MCF 10A (cell line): Measurements from ENCODE around the gene PTTG1IP. TPM values are rescaled to one million over a fixed set of nuclear protein-coding genes. Genes with fewer than 3 reads are reported as not detected.

Source experiments
- BruUV-seq: library from RNA; stranded (reverse); fragments of 400-500 nt; replicated peaks from 2 replicates; lab custom pipeline; 2021; lab: Mats Ljungman, UMichigan
- CTCF ChIA-PET: fragments of 300-600 bp; sonication (Branson Sonifier 250); formaldehyde crosslinking; extraction: SDS; loops from one replicate; lab custom pipeline; 2021; ENCODE audit warnings: antibody characterized with exemption, inconsistent platforms; lab: Yijun Ruan, JAX
- POLR2A ChIA-PET: fragments of 300-600, 350-650 bp; sonication (Branson Sonifier 250); formaldehyde crosslinking; extraction: SDS; loops from one replicate; lab custom pipeline; 2020; ENCODE audit warnings: antibody characterized with exemption, inconsistent platforms; lab: Yijun Ruan, JAX
- DNase-seq: peaks from one replicate; pipeline ENCODE4 v3.0.0-alpha.2; 2018; ENCODE audit not compliant: unreplicated experiment
- H3K27ac Mint-ChIP-seq: one replicate; pipeline ENCODE4 v1.8.0; 2022; ENCODE audit warnings: mild to moderate bottlenecking, low read depth, mixed read lengths; ENCODE audit not compliant: unreplicated experiment
- H3K27me3 Mint-ChIP-seq: one replicate; pipeline ENCODE4 v1.8.0; 2022; ENCODE audit warnings: mixed read lengths; ENCODE audit not compliant: insufficient read depth, unreplicated experiment
- H3K36me3 Mint-ChIP-seq: one replicate; pipeline ENCODE4 v1.8.0; 2022; ENCODE audit warnings: mild to moderate bottlenecking, moderate library complexity, mixed read lengths; ENCODE audit not compliant: insufficient read depth, unreplicated experiment
- H3K4me1 Mint-ChIP-seq: one replicate; pipeline ENCODE4 v1.8.0; 2022; ENCODE audit warnings: mixed read lengths; ENCODE audit not compliant: insufficient read depth, unreplicated experiment
- H3K4me3 Mint-ChIP-seq: one replicate; pipeline ENCODE4 v1.8.0; 2022; ENCODE audit warnings: mild to moderate bottlenecking, moderate library complexity, mixed read lengths; ENCODE audit not compliant: unreplicated experiment
- H3K9me3 Mint-ChIP-seq: one replicate; pipeline ENCODE4 v1.8.0; 2022; ENCODE audit warnings: mixed read lengths; ENCODE audit not compliant: unreplicated experiment
- CTCF ChIP-seq: fragments of 200-600 bp; IDR thresholded peaks from one replicate; pipeline ENCODE4 v1.8.0; 2022; ENCODE audit warnings: antibody characterized with exemption, mild to moderate bottlenecking; ENCODE audit not compliant: unreplicated experiment
- intact Hi-C: fragments of 100-400 bp; cut with micrococcal nuclease; formaldehyde crosslinking; loops from 2 replicates; pipeline ENCODE4 v1.14.1; 2022
- total RNA-seq: library from RNA; stranded (reverse); gene quantifications from 2 replicates; pipeline ENCODE4 v1.2.3, GENCODE V29; 2022

Gene PTTG1IP
- total RNA-seq, 1 experiment from 2014 or later, result 338 TPM

DNA sequence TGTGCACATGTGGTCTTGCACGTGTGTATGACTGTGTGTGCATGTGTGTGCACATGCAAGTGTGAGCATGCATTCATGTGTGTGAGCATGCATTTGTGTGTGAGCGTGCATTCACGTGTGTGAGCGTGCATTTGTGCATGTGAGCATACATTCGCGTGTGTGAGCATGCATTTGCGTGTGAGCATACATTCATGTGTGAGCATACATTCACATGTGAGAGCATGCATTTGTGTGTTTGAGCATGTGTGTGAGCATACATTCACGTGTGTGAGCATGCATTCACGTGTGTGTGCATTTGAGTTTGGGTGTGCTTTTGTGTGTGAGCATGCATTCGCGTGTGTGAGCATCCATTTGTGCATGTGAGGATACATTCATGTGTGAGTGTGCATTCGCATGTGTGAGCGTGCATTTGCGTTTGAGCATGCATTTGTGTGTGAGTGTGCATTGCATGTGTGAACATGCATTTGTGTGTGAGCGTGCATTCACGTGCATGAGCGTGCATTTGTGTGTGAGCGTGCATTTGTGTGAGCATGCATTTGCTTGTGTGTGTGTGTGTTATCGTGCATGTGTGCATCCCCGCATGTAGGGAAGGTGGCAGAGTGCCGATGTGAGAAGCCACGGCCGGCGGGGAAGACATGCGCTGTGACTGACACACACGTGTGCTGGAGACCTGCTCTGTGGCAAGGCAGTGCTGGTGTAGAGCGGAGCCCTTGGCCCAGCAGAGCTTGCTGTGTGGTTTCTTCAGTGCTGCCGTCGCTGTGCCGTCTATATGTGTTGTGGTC, 29.0 kb upstream of the PTTG1IP start:
- ChIA-PET POLR2A (no interaction called here), CTCF (no interaction called here)
- Mint-ChIP-seq H3K4me3 (no peak overlapping the region), H3K9me3 (no peaks in the 10 kb centered on the region), H3K36me3 (peaks cover 8% of the 10 kb centered on the region), H3K4me1 (no peaks in the 10 kb centered on the region), H3K27ac (no peak overlapping the region), H3K27me3 (no peaks in the 10 kb centered on the region)
- intact Hi-C loops, result no loop called here
- no TSS peak for BruUV-seq
- no peak for DNase-seq
- no peak for TF ChIP-seq CTCF

- Mint-ChIP-seq H3K27ac (no peak overlapping the region), H3K9me3 (no peaks in the 10 kb centered on the region), H3K27me3 (no peaks in the 10 kb centered on the region), H3K4me3 (no peak overlapping the region), H3K4me1 (no peaks in the 10 kb centered on the region), H3K36me3 (peaks cover 8% of the 10 kb centered on the region)
- ChIA-PET POLR2A (no interaction called here), CTCF (interaction anchor here (0.7 to 1.0 kb wide), 2 partner anchors 29 to 108 kb away, joined by 3 to 4 read pairs; no protein-coding TSS in a partner anchor)
- no peak for DNase-seq
- TF ChIP-seq CTCF, result no peak
- intact Hi-C loops, result no loop called here
- BruUV-seq, result no TSS peak
These were observed 28.0 kb upstream of the PTTG1IP start for GRCh38 chr21:44901391-44902074.

GRCh38 chr21:44900559-44901251, 27.2 kb upstream of the PTTG1IP start:
- TF ChIP-seq CTCF, result no peak
- POLR2A ChIA-PET, result no interaction called here
- no peak overlapping the region for H3K4me3 Mint-ChIP-seq
- intact Hi-C loops, result no loop called here
- H3K9me3 Mint-ChIP-seq, result no peaks in the 10 kb centered on the region
- no TSS peak for BruUV-seq
- no peak overlapping the region for H3K27ac Mint-ChIP-seq
- peaks cover 8% of the 10 kb centered on the region for H3K36me3 Mint-ChIP-seq
- H3K27me3 Mint-ChIP-seq, result no peaks in the 10 kb centered on the region
- CTCF ChIA-PET, result interaction anchor here (0.7 to 1.0 kb wide), 2 partner anchors 29 to 107 kb away, joined by 3 to 4 read pairs; no protein-coding TSS in a partner anchor
- no peaks in the 10 kb centered on the region for H3K4me1 Mint-ChIP-seq
- DNase-seq, result no peak
